ENCODE data around the gene ZNF576.
"Not testable (repeated sequence)": the region's sequence is repeated elsewhere in the genome, so short reads cannot be mapped to it uniquely, and the experiment has no call there.

The ZNF576 gene

DNA sequence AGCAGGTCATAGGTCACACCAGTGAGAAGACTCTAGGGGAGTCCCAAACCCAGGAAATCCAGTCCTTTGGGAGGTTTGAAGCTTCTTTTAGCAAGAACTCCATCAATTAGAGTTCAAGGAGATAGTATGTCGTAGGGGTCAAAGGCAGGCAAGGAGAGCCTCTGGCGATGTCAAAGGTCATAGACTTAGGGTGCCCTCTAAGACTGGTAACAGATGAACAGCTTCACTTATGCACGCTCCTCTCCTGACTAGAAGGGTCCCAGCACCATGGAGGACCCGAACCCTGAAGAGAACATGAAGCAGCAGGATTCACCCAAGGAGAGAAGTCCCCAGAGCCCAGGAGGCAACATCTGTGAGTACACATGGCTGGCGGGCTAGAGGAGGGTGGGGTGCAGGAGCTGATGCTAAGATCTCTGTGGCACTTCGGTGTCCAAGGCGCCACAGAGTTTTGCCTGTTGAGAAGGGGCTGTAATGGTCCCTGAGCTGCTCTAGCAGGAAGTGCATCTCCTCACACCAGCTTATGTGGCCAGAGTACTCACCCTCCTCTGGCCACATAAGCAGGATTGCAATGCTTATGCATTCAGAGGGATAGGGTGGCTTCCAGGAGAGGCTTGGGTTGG is 557 bp downstream of the ZNF576 start:
- intact Hi-C loops (cut with DNase I), result loop anchor here (1.0 to 5.0 kb wide), 2 partner anchors 22 to 60 kb away; partner anchors contain the start of genes PINLYP and XRCC1
- peak in 1 of 10 donors; percentile 9 for DNase-seq

DNA sequence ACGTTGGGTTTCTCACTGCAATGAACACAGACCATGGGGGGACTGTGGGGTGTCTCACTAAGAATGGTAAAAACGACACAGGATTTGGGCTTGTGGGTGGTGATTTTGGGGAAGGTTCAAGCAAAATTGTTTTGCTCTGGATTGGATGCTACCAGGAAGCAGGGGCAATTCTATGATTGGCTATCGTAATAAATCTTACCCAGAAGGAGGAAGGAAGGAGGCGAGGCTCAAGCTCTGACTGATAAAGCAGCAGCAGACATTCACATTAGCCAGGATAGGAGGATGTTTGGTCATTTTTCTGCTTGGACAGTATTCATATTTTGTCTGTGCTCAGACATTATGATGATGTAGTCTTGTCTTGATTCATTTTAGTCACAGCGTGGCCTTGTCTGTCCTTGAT is 1.5 kb downstream of the ZNF576 start:
- intact Hi-C loops (cut with DNase I), result loop anchor here (2.0 to 5.0 kb wide), 2 partner anchors 55 to 61 kb away; no protein-coding TSS in a partner anchor
- no peak for DNase-seq

DNA sequence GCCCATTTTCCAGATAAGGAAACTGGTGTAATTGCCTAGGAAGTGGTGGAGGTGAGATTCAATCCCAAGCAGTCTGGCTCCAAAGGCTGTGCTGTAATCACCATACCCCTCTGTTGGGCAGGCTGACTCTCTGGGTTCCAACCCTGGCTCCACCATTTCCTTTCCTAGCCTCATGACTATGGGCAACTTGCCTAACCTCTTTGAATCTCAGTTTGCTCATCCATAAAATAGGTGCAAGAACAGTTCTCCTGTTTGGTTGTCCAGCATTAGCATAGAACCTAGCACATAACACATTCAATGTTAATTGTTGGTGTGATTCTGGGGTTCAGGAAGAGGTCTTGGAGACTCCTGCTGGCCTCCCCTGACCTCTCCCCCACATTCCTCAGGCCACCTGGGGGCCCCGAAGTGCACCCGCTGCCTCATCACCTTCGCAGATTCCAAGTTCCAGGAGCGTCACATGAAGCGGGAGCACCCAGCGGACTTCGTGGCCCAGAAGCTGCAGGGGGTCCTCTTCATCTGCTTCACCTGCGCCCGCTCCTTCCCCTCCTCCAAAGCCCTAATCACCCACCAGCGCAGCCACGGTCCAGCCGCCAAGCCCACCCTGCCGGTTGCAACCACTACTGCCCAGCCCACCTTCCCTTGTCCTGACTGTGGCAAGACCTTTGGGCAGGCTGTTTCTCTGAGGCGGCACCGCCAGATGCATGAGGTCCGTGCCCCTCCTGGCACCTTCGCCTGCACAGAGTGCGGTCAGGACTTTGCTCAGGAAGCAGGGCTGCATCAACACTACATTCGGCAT is 2.2 kb downstream of the ZNF576 start:
- intact Hi-C loops (cut with DNase I), result loop anchor here (2.0 to 5.0 kb wide), 2 partner anchors 54 to 61 kb away; no protein-coding TSS in a partner anchor
- no peak for DNase-seq

DNA sequence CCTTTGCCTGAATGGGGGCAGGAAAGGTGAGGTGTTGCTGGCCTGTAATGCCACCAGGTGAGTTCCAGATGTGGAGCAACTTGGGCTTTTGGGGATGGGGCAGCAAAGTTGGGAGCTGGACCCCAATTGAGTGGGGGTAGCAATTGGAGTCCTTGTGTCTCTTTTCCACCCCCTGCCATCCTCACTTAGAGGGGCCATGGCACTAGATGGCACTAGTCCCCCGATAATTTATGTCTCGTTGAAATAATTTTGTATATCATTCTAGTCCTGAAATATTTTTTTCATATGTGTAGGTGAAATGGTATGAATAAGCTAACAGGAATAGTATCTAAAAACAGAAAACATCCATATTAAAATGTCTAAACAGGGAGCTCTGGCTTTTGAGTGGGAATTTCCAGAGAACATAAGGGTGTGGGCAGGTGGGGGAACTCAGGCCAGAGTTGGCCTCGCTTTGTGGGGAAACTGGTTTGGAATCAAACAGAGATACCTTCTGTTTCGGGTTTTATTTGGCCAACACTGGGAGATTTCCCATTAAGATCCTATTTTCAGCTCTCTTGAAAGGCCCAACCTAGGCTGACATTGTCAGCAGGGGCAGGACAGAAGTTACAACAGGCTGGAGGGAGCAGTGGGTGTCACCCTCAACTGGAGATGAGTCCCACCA is 3.4 kb downstream of the ZNF576 start:
- intact Hi-C loops (cut with DNase I), result loop anchor here (2.0 to 5.0 kb wide), 2 partner anchors 53 to 62 kb away; no protein-coding TSS in a partner anchor
- DNase-seq, result no peak

DNA sequence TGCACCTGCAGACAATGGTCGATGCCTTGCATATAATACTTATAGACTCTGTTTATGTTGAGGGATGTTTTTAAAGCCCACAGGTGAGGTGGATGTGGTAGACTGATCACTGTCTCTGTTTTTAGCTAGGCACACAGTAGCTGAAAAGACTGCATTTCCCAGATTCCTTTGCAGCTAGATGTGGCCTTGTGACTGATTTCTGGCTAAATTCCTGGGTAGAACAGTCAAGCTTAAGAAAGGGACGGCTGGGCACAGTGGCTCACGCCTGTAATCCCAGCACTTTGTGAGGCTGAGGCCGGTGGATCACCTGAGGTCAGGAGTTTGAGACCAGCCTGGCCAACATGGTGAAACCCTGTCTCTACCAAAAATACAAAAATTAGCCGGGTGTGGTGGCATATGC is 3.9 kb downstream of the ZNF576 start:
- intact Hi-C loops (cut with DNase I); DNase-seq: not testable (repeated sequence)

DNA sequence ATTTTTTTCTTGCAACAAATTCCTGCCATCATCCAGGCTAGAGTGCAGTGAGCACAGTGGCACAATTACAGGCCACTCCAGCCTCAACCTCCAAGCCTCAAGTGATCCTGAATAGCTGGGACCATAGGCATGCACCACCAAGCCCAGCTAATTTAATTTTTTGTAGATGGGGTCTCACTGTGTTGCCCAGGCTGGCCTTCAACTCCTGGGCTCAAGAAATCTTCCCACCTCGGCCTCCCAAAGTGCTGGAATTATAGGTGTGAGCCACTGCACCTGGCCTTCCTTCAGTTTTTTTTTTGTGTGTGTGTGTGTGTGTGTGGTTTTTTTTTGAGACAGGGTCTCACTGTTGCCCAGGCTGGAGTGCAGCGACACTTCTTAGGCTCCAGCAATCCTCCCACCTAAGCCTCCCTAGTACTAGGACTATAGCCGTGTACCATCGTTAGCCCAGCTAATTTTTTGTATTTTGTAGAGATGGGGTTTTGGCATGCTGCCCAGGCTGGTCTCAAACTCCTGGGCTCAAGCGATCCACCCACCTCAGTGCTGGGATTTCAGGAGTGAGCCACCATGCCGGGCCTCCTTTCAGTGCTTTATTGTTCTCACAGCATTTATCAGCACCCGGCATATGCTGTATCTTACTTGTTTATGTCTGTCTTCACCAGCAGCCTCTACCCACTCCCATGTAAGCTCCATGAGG is 9.6 kb downstream of the ZNF576 start:
- intact Hi-C loops (cut with DNase I), result no loop called here
- DNase-seq, result peak in 3 of 10 donors; percentile 11 to 42 (median 24)

DNA sequence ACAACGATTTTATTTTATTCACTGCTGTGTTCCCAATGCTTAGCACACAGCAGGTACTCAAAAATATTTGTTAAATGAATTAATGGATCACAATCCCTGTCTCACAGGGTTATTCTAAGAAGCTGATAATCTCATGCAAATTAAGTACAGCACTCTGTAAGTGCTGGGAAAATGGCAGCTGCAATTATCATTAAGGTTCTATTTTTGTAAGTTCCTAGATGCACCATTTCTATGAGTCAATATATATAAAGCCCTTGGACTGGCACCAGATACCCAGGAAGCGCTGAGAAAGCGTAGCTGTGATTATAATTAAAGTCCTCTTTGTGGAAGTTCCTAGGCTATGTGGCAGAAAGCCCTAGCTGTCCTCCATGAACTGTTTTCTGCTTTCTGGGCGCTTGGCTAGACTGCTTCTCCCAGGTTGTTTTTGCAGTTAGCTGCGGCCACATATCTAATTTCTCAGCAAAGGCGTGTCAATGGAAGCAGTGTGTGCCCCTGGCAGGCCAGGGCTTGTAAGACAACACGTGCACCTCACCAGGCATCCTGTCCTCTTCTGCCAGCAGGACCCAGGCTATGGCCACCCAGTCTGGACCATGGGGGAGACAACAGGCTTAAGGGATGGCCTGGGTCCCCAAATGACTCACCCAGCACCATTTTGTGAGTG is 10.3 kb downstream of the ZNF576 start:
- intact Hi-C loops (cut with DNase I), result no loop called here
- no peak for DNase-seq

DNA sequence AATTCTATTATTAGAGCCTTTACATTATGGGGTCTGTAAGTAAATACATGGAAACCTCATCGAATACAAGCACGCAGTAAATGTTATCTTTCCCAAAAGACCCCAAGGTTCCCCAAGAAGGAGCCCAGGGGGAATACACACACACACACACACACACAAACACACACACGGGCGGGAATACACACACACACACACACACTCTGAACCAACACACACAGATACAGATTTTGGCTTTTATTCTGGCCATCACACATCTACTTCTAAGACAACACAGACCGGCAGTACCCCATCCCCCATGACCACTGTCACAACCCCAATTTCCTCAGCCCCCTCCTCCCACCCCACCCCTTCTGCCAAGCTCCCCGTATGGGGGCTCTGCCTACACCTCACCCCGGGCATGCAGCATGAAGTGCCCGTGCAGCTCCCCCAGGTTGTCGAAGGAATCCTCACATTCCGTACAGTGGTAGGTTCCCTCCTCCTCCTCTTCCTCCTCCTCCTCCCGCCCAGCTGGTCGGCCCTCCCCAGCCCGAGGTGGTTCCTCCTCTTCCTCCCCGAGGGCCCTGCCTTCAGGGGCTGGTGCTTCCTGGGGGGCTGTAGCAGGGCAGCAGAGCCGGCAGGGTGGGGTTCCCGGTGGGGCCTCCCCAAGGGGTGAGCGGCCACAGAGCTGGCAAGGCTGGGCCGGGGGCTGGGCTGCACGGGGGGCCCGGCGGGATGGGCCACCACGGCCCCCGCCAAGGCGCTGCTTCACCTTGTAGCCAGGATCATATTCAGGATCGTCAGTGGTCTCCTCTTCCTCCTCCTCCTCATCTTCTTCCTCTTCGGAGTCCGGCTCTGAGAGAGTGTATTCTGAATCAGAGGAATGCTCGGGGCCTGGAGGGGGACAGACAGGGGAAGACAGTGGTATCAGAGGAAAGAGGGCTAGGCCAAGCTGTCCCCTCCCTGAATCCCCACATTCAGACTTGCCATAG is 11.1 kb downstream of the ZNF576 start:
- intact Hi-C loops (cut with DNase I), result no loop called here
- DNase-seq, result peak in 1 of 10 donors; percentile 80

DNA sequence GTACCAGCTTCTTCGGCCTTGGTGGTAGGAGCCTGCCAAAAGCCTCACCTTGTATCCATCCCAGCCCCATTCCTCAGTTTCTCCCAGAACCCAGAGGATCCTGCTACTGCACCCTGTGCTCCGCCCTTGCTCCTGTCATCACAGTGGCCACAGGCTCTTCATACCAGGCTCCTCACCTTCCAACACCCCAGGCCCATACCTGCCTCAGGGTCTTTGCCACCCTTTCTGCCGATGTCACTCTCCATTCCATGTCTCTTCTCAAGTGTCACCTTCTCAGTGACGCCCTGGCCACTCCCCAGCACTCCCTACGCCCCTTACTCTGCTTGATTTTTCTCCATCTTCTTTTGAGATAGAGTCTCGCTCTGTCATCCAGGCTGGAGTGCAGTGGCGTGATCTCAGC is 13.5 kb downstream of the ZNF576 start:
- intact Hi-C loops (cut with DNase I), result no loop called here
- DNase-seq, result no peak

DNA sequence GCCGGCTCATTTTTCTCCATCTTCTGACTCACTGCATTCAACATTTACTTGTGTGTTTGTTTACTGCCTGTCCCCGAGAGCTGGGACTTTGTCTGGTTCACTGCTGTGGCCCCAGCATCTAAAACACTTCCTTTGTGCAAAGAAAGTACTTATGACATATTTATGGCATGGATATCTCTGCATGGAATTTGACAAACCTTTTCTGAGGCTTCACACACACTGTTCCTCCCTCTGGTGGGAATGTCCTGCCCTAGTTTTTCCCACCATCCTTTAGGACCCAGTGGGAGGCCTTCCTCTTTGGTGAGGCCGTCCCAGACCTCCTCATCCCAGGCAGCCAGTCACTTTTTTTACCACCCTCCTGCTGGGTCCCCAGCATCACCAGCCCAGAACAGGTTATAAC is 14.1 kb downstream of the ZNF576 start:
- intact Hi-C loops (cut with DNase I), result no loop called here

DNA sequence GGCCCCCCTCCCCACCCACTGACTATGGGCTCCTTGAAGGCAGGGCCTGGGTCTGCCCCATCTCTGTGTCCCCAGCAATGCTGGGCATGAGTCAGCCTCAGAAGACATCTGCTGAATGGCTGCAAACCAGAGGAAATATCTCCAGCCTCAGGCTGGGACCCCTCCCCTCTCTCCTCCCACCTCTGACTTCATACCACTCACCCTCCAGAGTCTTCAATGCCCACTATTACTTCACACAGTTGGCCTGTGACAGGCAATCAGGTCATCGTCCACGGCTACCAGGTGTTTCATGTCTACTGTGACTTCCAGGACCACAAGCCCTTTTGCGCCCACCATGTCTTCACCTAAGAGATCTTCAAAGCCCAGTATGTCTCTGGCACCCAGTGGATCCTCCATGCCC is 15.4 kb downstream of the ZNF576 start, which contains the start of gene SRRM5:
TSS of gene SRRM5 (plus strand) at position 301 of the 400 bp plus-strand sequence. CDS start at position 335, 34 bp downstream.
- no peak for DNase-seq
- intact Hi-C loops (cut with DNase I), result no loop called here

More for the DNA sequence above, 14.1 kb downstream of the ZNF576 start:
- DNase-seq, result no peak

DNA sequence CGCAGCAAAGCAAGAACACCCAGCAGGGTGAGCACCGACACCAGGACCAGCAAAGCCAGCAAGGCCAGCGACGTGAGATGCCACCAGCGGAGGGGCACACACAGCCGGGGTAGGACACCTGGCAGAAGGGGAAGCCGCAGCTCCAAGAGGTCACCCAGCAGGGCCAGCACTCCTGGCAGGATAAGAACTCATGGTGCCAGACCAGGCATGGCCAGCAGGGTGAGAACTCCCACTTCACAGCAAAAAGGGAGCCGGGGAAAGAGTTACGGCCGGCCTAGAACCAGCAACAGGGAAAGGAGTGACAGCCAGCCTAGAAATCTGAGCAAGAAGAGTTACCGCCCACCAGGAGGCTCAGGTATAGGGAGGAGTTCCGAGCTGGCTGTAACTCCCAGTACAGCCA is 16.0 kb downstream of the ZNF576 start:
- no peak for DNase-seq
- intact Hi-C loops (cut with DNase I), result no loop called here

DNA sequence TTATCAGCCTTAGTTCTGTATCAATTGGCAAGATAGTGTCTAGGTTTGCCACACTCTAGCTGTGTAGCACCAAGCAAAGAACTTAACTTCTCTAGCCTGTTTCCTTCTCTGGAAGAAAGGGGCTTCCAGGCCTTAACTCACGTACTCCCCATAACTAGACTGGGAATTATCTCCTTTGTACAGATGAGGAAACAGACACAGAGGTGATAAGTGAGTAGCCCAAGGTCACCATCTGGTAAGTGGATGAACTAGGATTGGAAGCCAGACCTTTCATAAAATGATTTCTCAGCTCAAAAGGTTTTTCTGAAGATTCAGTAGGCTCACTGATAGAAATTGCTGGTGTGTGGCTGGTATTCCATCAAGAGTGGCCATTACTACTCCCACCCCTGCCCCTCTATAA is 19.9 kb downstream of the ZNF576 start:
- no peak for DNase-seq
- intact Hi-C loops (cut with DNase I), result loop anchor here (5.0 kb wide), 1 partner anchor 36 kb away; no protein-coding TSS in a partner anchor

DNA sequence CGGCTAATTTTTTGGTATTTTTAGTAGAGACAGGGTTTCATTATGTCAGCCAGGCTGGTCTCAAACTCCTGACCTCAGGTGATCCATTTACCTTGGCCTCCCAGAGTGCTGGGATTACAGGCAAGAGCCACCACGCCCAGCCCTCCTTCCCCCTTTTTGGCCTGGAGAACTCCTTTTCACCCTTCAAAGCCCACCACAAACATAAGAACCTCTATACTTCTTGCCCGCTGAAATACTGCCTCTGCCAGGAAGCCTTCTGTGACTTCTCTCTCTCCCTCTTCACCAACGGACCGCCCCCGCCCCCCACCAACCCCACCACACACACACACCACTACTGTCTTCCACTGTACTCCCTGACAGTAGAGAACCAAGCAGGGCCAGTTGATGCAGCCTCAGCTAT is 20.6 kb downstream of the ZNF576 start:
- intact Hi-C loops (cut with DNase I), result loop anchor here (5.0 kb wide), 1 partner anchor 35 kb away; no protein-coding TSS in a partner anchor

DNA sequence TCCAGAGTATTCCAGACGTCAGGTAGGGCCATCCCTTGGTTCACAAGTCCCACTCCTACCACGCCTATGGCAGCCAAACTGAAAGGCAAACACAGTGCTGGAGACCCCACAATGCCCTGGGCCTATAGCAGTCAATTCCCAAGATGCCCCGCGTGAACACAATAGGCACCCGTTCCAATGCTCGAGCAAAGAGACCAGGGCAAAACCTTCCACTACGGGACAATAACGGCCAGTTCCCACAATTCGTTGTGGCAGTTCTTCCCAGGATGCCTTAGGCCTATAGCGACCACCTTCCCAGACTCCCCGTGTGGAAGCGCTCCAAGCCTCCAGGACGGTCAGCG is 22.5 kb downstream of the ZNF576 start:
- intact Hi-C loops (cut with DNase I), result loop anchor here (5.0 kb wide), 1 partner anchor 33 kb away; no protein-coding TSS in a partner anchor
- DNase-seq, result peak in 2 of 10 donors; percentile 49 to 76

More for the DNA sequence above, 20.6 kb downstream of the ZNF576 start:
- no peak for DNase-seq

DNA sequence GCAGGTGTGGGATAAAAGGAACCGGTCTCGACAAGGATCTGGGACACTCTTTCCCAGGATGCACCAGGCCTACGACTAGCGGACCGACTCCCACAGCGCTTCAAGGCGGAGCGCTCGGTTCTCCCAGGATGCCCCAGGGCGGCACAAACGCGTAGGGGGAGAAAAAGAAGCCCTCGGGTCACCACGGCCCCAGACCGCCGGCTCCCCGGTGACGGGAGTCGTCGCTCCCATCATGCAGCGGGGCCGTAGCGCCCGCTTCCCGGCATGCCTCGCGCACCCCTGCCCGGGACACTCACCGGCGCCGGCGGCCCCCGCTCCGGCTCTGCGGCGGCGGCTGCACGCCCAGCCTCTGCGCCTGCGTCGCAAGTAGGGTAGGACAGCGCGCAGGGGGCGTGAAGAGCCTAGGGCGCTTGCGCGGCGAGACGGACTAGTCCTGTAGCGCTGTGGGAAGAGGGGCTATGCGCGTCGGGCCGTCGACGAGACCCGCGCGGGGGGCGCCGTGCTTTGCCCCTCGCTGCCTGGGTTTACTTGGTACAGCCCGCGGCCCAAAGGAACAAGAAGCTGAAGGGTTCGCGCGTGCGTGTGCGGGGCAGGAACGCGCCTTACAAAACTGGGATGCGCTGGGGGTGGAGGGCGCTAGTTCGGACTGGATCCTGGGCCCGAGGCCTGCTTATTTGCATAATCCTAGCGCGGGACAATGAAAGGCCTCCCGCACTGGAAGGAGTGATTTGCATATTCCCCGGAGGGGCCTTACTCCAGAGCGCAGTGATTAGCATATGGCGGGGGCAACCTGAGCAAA is 23.1 kb downstream of the ZNF576 start, which contains the start of gene ZNF428:
TSS of gene ZNF428 (minus strand) at position 368 of the 799 bp plus-strand sequence. CDS start 5,325 bp downstream, outside the sequence.
- intact Hi-C loops (cut with DNase I), result loop anchor here (5.0 kb wide), 1 partner anchor 33 kb away; no protein-coding TSS in a partner anchor
- peak; percentile 83 to 99 (median 93) for DNase-seq

Measured in posterior cingulate gyrus (tissue), 11 donors.